TTC549 (cell line): Measurements from ENCODE around the gene USP43.
A peak's percentile ranks its signal among the peaks of the same experiment; 100 is the strongest.

Experiments used
- FAIRE-seq: peaks from 2 replicates; lab custom pipeline; 2012; peaks lifted over from hg19 to GRCh38; lab: Jason Lieb, UNC

Gene USP43

GRCh38 chr17:9707948-9708347 lies 62.6 kb downstream of the USP43 start:
- no peak for FAIRE-seq

- FAIRE-seq: no peak
Measured at GRCh38 chr17:9714801-9715200, 69.5 kb downstream of the USP43 start.

DNA sequence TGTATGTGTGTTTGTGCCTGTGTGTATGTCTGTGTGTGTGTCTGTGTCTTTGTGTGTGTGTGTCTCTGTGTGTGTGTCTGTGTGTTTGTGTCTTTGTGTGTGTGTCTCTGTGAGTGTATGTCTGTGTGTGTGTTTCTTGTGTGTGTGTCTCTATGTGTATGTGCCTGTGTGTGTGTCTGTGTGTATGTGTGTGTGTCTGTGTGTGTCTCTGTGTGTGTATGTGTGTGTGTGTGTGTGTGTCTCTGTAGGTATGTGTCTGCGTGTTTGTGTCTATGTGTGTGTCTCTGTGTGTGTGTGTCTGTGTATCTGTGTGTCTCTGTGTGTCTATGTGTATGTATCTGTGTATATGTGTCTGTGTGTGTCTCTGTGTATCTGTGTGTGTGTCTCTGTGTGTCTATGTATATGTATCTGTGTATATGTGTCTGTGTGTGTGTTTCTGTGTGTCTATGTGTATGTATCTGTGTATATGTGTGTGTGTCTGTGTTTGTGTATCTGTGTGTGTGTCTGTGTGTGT lies 70.2 kb downstream of the USP43 start:
- no peak for FAIRE-seq

GRCh38 chr17:9725575-9725974 lies 80.3 kb downstream of the USP43 start:
- FAIRE-seq: no peak

DNA sequence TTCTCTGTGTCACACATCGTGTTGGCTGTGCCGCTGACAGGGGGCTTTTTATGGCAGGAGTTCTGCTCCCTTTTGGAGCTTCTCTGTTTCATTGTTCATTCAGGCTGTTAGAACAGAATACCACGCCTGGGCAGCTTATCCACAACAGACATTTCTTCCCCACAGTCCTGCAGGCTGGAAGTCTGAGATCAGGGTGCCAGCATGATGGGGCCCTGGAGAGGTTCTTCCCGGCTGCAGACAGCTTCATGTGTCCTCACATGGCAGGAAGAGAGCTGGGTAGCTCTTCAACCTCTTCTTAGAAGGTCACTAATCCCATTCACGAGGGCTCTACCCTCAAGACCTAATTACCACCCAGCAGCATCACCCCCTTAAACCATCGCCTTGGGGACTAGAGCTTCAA lies 81.0 kb downstream of the USP43 start:
- FAIRE-seq: no peak

DNA sequence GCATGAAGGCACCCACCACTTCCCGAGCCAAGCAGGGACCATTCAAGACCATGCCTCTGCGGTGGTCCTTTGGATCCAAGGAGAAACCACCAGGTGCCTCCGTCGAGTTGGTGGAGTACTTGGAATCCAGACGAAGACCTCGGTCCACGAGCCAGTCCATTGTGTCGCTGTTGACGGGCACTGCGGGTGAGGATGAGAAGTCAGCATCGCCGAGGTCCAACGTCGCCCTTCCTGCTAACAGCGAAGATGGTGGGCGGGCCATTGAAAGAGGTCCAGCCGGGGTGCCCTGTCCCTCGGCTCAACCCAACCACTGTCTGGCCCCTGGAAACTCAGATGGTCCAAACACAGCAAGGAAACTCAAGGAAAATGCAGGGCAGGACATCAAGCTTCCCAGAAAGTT lies 82.7 kb downstream of the USP43 start:
- FAIRE-seq: no peak

DNA sequence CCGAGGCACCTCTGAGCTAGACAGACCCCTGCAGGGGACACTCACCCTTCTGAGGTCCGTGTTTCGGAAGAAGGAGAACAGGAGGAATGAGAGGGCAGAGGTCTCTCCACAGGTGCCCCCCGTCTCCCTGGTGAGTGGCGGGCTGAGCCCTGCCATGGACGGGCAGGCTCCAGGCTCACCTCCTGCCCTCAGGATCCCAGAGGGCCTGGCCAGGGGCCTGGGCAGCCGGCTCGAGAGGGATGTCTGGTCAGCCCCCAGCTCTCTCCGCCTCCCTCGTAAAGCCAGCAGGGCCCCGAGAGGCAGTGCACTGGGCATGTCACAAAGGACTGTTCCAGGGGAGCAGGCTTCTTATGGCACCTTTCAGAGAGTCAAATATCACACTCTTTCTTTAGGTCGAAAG lies 83.2 kb downstream of the USP43 start:
- no peak for FAIRE-seq

GRCh38 chr17:9729034-9729650 lies 83.8 kb downstream of the USP43 start:
- FAIRE-seq: peak; percentile 81

GRCh38 chr17:9729735-9730420 lies 84.6 kb downstream of the USP43 start:
- no peak for FAIRE-seq

GRCh38 chr17:9750524-9750923 lies 105.2 kb downstream of the USP43 start:
- FAIRE-seq: no peak

DNA sequence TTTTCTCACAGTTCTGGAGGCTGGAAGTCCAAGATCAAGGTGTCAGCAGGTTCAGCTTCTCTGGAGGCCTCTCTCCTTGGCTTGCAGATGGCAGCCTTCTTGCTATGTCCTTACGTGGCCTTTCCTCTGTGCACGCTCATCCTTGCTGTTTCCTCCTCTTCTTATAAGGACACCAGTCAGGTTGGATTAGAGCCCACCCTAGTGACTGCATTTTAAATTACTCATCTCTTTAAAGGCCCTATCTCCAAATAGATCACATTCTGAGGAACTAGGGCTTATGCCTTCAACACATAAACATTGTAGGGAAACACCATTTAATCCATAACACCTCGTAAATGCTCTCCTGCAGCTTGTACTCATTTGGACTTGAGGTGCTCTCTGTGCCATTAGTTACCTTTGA lies 109.8 kb downstream of the USP43 start:
- FAIRE-seq: no peak

- no peak for FAIRE-seq
Measured at GRCh38 chr17:9760266-9760665, 114.9 kb downstream of the USP43 start.

DNA sequence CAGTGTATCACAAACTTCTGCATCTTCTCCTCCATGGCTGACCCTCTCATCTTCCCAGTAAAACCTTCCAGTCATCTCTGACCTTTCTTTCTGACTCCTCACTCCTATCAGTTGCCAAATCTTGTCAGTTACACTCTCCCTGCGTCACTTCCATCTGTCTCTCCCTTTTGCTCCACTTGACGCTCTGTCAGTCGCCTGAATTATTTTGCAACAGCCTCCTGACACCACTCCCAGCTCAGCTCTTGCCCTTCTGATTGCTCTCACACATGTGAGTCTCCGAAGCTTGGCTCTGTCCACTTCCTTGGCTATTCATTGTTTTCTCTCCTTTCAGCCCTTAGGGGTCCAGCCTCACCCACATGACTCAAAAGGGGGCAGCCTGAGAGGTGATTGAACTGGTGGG lies 118.3 kb downstream of the USP43 start:
- no peak for FAIRE-seq

DNA sequence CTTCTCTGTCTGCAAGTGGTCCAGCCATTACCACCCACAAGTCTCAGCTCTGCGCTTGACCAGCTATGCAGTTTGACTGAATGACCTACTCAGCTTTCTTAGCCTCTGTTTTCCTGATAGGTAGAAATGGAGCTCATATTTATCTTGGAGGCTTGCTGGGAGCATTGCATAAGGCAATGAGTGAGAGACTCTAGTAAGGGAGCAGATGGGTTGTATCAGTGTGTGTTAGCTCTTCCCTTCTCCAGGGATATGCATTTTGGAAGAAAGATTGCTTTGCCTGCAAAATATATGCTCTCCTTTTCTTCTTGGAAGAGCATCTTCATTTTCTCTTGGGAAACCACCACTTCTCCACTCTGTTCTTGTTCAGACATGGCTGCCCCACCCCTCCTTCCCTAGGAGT lies 120.0 kb downstream of the USP43 start:
- no peak for FAIRE-seq

DNA sequence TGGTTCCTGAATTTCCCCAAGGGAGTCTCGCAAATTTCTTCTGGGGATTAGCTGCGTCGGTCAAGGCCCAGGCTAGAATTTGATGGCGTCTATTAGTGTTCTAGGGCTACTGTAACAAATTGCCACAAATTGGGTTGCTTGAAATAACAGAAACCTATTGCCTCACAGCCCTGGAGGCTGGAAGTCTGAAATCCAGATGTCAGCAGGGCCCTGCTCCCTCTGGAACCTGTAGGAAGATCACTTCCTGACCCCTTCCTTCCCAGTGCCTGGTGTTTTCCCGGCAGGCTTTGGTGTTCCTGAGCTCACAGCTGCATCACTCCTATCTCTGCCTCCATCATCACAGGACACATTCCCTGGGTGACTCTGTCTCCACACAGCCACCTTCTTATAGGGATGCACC lies 121.7 kb downstream of the USP43 start:
- no peak for FAIRE-seq

GRCh38 chr17:9767432-9767991 lies 122.2 kb downstream of the USP43 start:
- no peak for FAIRE-seq

DNA sequence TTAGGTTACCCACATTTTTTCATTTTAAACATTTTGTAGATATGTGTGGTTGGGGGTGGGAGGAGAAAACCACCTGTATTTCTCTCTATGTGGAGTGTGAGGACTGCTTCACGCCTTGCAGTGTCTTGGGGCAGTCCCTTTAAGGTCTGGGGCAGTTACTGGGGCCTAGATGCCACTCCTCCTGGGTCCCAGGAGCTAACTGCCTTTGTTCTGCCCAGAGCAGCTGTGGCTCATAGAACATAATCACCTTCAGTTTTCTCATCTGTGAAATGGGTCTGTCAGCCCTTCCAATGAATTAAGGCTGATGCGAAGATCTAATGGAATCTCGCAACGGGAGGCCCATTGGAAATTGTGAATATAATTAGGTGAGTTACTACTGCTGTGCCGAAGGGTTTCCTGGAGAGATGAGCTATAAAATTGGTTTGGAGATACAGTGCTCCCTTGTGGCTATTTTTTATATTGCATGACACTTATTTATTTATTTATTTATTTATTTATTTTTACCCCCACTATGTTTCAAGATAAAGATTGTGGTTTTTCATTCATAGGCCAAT lies 123.1 kb downstream of the USP43 start:
- peak; percentile 75 for FAIRE-seq

GRCh38 chr17:9769036-9769695 lies 123.8 kb downstream of the USP43 start:
- FAIRE-seq: no peak

DNA sequence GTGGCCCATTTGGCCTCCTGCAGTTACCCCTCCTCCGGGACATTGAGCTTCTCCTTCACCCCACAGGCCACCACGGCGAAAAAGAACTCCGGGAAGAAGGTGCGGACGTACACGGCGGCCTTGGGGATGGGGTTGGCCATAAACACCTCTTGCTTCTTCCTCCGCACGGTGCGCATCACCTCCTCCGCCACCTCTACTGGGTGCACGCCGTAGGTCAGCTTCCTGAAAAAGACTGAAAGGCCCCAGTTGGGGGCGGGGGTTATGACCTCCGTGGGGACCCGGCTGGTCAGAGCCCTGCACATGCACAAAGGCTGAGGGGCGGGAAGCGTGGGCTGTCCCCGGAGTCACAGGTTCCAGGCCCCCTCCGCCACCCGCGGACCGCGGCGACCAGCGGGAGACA lies 126.1 kb downstream of the USP43 start:
- no peak for FAIRE-seq

DNA sequence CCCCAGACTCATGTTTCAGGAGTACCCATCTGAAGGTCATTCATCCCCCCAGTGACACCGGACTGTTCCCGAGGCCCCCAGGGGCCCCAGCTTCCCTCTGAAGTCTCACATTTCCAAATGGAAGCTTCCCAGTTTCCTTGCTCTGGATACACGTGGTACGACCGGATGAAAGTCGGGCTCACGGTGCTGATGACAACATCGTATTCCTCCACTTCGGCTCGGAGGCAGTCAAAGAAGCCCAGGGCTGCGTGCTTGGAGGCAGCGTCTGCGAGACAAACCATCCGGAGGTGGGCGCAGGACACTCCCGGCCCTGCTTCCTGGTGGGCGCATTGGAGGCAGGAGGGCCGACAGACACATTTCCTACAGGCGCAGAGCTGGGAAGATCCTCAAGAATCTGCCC lies 127.3 kb downstream of the USP43 start:
- FAIRE-seq: no peak

DNA sequence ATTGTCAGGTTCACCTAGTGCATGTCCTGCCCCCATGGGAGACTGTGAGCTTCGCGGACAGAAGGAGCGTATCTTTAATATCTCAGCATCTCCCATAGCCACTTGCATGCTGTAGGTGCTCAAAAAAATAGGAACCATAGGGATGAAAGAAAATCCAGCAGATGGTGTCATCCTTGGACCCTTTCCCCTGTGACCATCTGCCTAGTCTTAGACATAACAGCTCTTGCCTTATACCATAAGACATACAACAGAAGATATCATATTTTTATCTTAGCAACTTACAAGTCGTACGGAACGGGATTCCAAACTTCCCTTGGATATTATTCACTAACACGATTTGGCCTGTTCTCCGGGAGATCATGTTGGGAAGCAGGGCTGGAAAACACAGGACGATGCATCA lies 131.6 kb downstream of the USP43 start:
- FAIRE-seq: no peak
